DMS153 treated with DMSO at 0.1 percent for 48 hours (cell line): ENCODE measurements around the gene LEAP2.

Experiments used
- DNase-seq: peaks from one replicate; lab custom pipeline; 2025; ENCODE audit not compliant: unreplicated experiment; lab: John Stamatoyannopoulos, UW

The LEAP2 gene, protein sequence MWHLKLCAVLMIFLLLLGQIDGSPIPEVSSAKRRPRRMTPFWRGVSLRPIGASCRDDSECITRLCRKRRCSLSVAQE

GRCh38 chr5:132873119-132873929 is at the start of gene LEAP2:
LEAP2 (plus strand) TSS chr5:132873668; CDS start chr5:132873695, 27 bp downstream.
- DNase-seq, result no peak

DNA sequence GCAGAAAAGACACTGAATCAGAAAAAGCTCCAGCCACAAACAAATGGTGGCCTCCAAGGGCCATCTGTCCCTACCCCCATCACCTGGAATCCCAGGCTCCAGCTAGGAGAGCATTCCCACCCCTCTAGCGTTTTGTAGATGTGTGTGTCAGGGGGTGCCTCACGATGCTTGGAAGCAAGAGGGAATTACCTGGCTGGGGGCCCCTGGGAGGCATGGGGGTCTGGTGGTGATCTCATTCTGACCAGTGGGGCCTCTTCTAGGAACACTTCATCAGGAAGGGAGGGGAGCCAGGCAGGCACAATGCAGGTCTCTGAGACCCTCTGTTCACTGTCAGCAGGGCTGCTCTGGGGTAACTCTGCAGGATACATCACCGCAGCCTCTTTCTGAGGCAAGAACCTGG is 49.0 kb upstream of the LEAP2 start:
- DNase-seq, result no peak

- DNase-seq, result no peak
These were observed 48.2 kb upstream of the LEAP2 start for GRCh38 chr5:132825033-132825833.

GRCh38 chr5:132825834-132826391 is 47.6 kb upstream of the LEAP2 start:
- no peak for DNase-seq

- no peak for DNase-seq
These were observed 46.9 kb upstream of the LEAP2 start for GRCh38 chr5:132826424-132827082.

- no peak for DNase-seq
These were observed 45.4 kb upstream of the LEAP2 start for GRCh38 chr5:132827943-132828673.

DNA sequence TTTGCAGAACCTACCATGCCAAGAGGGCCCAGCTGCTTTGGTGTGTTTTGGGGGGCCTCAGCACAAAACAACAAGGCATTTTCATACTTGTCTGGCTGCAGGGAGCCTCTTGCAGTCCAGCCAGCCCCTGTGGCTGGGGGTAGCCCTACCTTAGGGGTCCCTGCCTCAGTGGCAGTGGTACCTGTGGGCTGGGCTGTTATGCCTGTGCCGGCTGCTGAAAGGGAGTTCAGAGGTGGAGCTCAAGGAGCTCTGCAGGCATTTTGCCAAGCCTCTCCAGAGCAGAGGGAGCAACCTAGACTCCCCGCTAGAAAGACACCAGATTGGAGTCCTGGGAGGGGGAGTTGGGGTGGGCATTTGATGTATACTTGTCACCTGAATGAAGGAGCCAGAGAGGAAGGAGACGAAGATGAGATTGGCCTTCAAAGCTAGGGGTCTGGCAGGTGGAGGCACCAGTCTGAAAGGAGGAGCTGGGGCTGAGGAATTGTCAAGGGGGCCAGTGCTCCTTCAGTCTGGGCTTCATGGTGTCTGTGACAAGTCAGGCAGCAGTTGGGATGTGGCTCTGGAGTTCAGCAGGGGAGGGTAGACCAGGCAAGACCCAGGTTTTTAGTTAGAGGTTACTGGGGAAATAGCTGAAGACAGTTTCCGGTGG is 44.5 kb upstream of the LEAP2 start:
- no peak for DNase-seq

DNA sequence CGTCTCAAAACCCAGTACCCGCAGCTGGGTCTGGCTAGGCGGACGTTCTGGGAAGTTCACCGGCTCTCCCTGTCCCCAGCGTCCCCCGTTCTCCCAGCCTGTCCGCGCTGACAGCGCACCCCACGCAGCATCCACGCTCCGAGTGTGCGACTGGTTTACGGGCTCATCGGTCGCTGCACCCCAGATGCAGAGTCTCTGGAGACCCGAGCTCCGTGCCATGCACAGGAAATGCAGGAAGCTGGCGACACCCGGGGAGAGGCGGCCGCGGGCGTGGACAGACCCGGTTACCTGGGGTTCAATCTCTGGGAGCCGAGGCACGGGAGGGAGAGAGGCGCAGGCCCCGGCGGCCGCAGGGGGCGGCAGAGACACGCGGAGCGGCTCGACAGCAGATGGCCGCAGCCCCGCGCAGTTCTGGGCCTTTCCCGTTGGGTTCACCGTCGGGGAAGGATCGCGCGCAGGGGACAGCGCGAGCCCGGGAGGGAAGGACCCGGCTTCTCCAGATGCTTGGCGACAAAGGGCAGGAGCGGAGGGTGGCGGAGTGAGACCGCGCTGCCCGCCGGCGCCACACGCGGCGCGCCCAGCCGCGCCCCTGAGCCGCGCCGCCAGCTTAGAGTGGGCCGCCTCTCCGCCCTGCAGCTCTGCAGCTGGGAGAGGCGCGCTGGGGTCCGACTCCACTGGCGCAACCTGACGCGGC is 43.6 kb upstream of the LEAP2 start:
- DNase-seq, result no peak

GRCh38 chr5:132830436-132831094 is 42.9 kb upstream of the LEAP2 start, which contains the start of gene SHROOM1:
SHROOM1 (minus strand) TSS chr5:132830647; CDS start chr5:132826140, 4,507 bp downstream.
- DNase-seq, result no peak

DNA sequence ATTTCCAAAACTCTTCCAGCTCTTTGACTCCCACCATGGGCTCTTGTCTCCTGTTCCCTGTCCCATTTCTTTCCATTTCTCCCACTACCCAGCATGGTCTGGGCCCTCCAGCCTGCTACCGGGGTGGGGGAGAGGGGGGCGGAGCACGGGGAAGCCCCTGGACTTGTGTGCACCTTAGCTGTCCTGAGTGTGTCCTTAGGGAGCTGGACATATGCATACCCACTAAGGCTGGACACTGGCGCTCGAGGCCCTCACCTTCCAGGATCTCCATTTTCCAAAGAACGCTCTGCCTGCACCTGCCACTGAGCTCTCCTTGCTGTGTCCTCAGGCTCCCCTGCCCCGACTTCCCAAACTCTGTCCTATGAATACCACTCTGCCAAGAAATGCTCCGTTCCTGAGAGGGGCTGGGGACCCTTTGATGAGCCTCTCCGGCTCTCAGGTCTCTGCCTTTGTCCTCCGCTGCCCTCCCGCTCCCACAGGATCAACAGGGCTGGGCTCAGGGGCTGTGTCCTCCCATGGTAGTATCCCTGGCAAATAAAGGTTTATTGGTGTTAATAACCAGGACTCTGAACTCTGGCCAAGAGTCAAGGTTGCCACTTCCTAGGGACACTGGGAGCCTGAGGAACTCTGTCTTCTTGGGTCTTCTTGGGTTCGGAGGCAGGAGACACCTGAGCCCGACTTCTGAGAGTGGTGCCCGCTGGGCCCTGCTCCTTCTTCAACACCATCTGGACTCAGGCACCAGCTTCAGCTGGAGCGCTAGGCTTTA is 42.2 kb upstream of the LEAP2 start:
- DNase-seq, result no peak

DNA sequence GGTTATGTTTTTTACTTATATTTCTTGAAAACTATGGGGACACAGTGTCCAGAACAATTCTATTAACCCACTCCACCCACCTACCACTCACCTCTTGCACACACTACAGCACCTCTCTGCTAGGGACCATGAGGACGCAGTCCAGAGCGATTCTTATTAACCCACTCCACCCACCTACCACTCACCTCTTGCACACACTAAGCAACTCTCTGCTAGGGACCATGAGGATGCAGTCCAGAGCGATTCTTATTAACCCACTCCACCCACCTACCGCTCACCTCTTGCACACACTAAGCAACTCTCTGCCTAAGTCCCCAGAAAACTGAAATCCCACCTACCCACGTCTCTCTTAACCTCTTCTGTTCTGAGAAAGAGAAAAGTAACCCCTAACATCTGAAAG is 40.9 kb upstream of the LEAP2 start:
- DNase-seq, result no peak

GRCh38 chr5:132834057-132834456 is 39.4 kb upstream of the LEAP2 start:
- no peak for DNase-seq

DNA sequence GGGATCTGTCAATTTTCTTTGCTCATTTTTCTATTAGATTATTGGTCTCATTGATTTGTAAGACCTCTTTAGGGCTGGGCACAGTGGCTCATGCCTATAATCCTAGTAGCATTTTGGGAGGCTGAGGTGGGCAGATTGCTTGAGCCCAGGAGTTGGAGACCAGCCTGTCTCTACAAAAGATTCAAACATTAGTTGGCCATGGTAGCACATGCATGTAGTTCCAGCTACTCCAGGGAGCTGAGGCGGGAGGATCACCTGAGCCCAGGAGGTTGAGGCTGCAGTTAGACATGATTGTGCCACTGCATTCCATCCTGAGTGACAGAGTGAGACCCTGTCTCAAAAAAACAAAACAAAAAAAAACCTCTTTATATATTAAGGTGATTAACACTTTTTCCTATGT is 36.6 kb upstream of the LEAP2 start:
- DNase-seq, result no peak

DNA sequence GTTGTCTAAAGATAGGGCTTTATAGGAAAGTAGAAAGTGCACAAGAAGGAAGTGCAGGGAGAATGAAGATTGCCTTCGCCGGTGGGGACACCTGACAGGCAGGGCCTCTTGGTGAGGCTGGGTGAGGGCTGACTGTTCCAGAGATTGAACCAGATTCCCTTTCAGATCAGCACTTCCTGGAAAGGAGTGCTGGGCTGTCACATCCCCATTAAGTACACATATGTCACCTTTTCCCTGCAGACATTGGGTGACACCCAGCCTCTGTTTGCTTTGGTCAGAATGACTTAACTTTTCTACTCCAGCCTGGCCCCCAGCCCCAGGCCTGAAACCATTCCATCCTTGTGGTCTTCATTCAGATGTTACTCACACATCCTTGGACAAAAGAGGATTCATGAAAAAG is 35.6 kb upstream of the LEAP2 start:
- no peak for DNase-seq

DNA sequence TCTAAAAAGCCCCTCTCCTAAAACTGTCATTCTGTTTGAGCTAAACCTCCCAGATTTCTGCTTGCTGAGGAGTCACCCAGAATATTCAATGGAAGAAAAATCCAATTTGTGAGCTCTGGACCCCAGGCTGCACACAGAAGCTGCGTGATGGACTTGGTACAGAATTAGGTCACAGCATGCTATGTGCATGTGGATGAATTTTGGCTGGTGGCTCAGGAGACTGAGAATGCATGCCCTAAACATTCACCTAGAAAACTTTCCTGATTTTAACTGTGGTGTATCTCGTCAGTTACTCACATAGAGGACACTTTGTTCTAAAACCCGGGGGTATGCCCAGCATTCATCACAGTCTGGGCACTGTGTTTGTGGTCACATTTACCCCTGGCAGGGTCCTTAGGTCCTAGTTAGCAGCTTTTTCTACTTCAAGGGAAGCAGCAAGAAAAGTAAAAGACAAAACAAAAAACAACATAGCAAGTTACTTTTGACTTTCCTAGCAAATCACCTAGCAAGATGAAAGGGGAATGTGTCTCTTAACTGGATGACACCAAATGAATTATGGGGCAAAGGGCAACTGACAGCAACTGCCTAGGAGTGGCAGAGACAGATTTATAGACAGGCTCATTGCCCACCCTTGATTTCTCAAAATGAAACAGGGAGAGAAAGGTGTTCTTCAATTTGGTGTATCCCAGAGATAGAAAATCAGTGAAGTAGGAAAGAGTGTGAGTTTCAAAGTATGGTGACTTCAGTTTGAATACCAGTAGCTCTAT is 34.8 kb upstream of the LEAP2 start:
- no peak for DNase-seq

DNA sequence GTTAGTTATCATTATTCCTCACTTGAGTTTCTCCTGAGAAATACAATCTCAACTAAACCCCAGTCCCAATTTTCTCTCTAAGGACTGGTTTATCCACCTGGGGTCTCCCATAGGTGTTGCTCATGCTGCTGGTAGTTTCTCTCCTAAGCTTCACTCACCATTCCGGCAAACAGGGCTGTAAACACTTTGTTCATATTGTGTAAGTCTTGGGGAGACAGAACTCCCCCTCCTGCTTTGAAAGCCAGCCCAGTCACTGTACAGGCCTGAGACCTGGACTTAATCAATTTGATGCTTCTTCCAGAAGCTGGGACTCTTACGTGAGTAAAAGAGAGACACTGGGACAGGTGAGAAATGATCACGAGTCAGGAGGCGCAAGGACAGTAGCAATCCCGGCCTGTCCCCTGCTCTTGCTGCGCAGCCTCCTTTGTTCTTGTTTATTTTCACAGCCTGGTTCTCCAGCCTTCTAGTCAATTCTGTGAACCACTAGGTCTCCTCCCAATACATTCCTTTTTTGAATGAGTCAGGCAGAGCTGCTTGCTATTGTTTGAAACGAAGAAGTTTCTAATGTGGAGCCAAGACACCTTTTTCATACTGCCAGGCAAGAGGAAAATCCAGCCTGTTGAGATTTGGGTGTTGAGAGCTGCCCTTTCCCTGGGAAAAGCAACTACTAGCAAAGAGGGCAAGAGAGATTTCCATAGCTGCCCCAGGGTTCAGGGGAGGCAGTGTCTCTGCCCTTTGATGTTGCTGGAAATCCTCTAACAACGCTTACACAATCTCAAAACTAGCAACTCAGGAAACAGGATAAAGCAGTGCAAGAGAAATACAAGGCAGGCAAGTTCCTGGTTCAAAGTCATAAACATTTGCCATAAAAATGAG is 33.8 kb upstream of the LEAP2 start:
- DNase-seq, result no peak
